HepG2 (cell line): Measurements from ENCODE around the gene DIS3L2. TPM values are rescaled to one million over a fixed set of nuclear protein-coding genes. Genes with fewer than 3 reads are reported as not detected.

Experiments used
- BCL6 ChIP-seq: IDR thresholded peaks from 2 replicates; pipeline ENCODE4 v1.6.1; 2016; ENCODE audit warnings: missing genetic modification reagents, missing compliant biosample characterization
- CHD4 ChIP-seq: fragments of 200-600 bp; sonication (generic); IDR thresholded peaks from 2 replicates; pipeline ENCODE4 v1.7.0; 2017; ENCODE audit warnings: mild to moderate bottlenecking, low read length, borderline replicate concordance
- ERF ChIP-seq: IDR thresholded peaks from 2 replicates; pipeline ENCODE4 v1.6.1; 2018; ENCODE audit warnings: missing biosample characterization, missing genetic modification reagents
- FOXA1 ChIP-seq, 2 experiments: fragments of 450-650 bp in 1 of 2; sonication (generic) in 1 of 2; formaldehyde crosslinking in 1 of 2; IDR thresholded peaks; 2 replicates each; pipeline versions ENCODE4 v1.4.0 to v1.6.1; 2016 to 2020; ENCODE audit warnings: missing genetic modification reagents in 1 of 2
- FOXP4 ChIP-seq: sonication (generic); formaldehyde crosslinking; IDR thresholded peaks from 2 replicates; pipeline ENCODE4 v1.4.0; 2020; ENCODE audit warnings: missing genetic modification reagents
- GLMP ChIP-seq: sonication (generic); formaldehyde crosslinking; IDR thresholded peaks from 2 replicates; pipeline ENCODE4 v1.9.0; 2021; ENCODE audit warnings: missing genetic modification reagents, mild to moderate bottlenecking, borderline replicate concordance
- NFE2L1 ChIP-seq: sonication (generic); formaldehyde crosslinking; IDR thresholded peaks from 2 replicates; pipeline ENCODE4 v1.4.0; 2020; ENCODE audit warnings: missing genetic modification reagents, mild to moderate bottlenecking, borderline replicate concordance
- NR2F6 ChIP-seq, 2 experiments: IDR thresholded peaks; 2 replicates each; pipeline ENCODE4 v1.6.1; 2016; ENCODE audit warnings: antibody characterized with exemption in 1 of 2, mild to moderate bottlenecking in 1 of 2
- RCOR2 ChIP-seq: IDR thresholded peaks from 2 replicates; pipeline ENCODE4 v1.6.1; 2016; ENCODE audit warnings: missing biosample characterization, missing genetic modification reagents
- RXRB ChIP-seq: IDR thresholded peaks from 2 replicates; pipeline ENCODE4 v1.6.1; 2016; ENCODE audit warnings: borderline replicate concordance, missing genetic modification reagents, missing compliant biosample characterization
- SKI ChIP-seq: fragments of 450-650 bp; IDR thresholded peaks from one replicate; pipeline ENCODE4 v1.6.1; 2018; ENCODE audit warnings: mild to moderate bottlenecking; ENCODE audit not compliant: partially characterized antibody
- SP5 ChIP-seq: IDR thresholded peaks from 2 replicates; pipeline ENCODE4 v1.6.1; 2016; ENCODE audit warnings: low read depth, borderline replicate concordance
- ZKSCAN8 ChIP-seq: IDR thresholded peaks from 2 replicates; pipeline ENCODE4 v1.6.1; 2016; ENCODE audit warnings: borderline replicate concordance, missing genetic modification reagents, missing compliant biosample characterization
- ZNF253 ChIP-seq: sonication (generic); formaldehyde crosslinking; IDR thresholded peaks from 2 replicates; pipeline ENCODE4 v1.8.0; 2022; ENCODE audit warnings: mild to moderate bottlenecking, missing genetic modification reagents, borderline replicate concordance
- polyA plus RNA-seq, 8 experiments: library from polyadenylated mRNA; depleted of rRNA in 3 of 8; stranded (reverse) in 7 of 8; unstranded in 1 of 8; fragments of >200 nt; fragmentation: Illumina TruSeq in 4 of 8; extraction: Trizol in 4 of 8; gene quantifications; 2 replicates each; pipeline versions ENCODE4 v1.2.1 to v1.2.3, GENCODE V29; 2011 to 2016; ENCODE audit warnings: low read depth in 4 of 8, missing spikeins in 1 of 8, mixed read lengths in 1 of 8; ENCODE audit not compliant: insufficient read depth in 1 of 8
- total RNA-seq, 5 experiments: library from RNA; depleted of rRNA; stranded (reverse); fragments of >200 nt; fragmentation: Illumina TruSeq; extraction: Trizol; gene quantifications; 2 replicates each; pipeline ENCODE4 v1.2.3, GENCODE V29; 2016; ENCODE audit warnings: low read depth in 1 of 5
- TF ChIP-seq, protein P1 (sequence below): sonication (generic); formaldehyde crosslinking; IDR thresholded peaks from 2 replicates; pipeline ENCODE4 v1.4.0; 2020; ENCODE audit warnings: missing genetic modification reagents
- TF ChIP-seq, protein P2 (sequence below): IDR thresholded peaks from 2 replicates; pipeline ENCODE4 v1.6.1; 2016; ENCODE audit warnings: low read depth
- TF ChIP-seq, protein P3 (sequence below): sonication (generic); formaldehyde crosslinking; conservative IDR thresholded peaks from 2 replicates; pipeline ENCODE4 v1.4.0; 2020; ENCODE audit warnings: missing genetic modification reagents
- TF ChIP-seq, protein P4 (sequence below): IDR thresholded peaks from 2 replicates; pipeline ENCODE4 v1.6.1; 2016; ENCODE audit warnings: mild to moderate bottlenecking

The DIS3L2 gene
- total and polyA plus RNA-seq, 2 of the 13 experiments (the other 11 are each of a cell fraction or from before 2014, with no cell fraction given): 7.0 to 23.9 TPM

DNA sequence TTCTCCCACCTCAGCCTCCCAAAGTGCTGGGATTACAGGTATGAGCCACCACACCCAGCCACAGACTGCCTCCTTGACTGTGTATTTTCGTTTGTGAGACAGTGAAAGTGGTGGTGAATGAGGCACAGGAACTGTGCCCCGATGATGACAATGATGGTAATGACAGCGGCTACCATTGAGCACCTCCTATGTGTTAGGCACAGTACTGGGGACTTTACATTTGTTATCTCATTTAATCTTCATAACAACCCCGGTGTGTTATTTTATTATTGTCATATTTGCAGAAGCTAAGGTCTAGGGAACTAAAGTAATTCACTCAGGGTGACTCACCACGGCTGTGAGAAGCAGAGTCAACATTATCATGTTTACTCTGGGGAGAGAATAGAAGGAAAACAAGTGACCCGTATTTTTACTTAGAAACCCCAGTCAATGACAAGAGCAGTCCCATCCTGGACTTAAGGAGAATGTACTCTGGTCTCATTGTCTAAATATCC lies 339.4 kb downstream of the DIS3L2 start (continued):
- TF ChIP-seq CHD4 (0 out of 2 replicates have a peak, but pooled peaks have one; percentile 31), NR2F6 (IDR thresholded peaks at IDR 0.05) (peak; percentile 42; the same call in 1 of the 2 replicates), NR2F6 (CRISPR knock-in tag; IDR thresholded peaks at IDR 0.05) (peak; percentile 55; the same call in 1 of the 2 replicates), GLMP (no peak), NFE2L1 (CRISPR knock-in tag) (no peak), SP5 (CRISPR knock-in tag) (no peak), FOXP4 (CRISPR knock-in tag) (peak; percentile 91), RCOR2 (CRISPR knock-in tag) (peak; percentile 90), FOXA1 (IDR thresholded peaks at IDR 0.05) (peak; percentile 95), FOXA1 (CRISPR knock-in tag; IDR thresholded peaks at IDR 0.05) (peak; percentile 94), BCL6 (CRISPR knock-in tag) (peak; percentile 67), RXRB (CRISPR knock-in tag) (peak; percentile 64), ZKSCAN8 (CRISPR knock-in tag) (peak; percentile 77; the same call in 1 of the 2 replicates), ERF (CRISPR knock-in tag) (peak; percentile 44; the same call in 1 of the 2 replicates), SKI (peak; percentile 70), ZNF253 (CRISPR knock-in tag) (no peak)
- TF ChIP-seq, protein P1, sequence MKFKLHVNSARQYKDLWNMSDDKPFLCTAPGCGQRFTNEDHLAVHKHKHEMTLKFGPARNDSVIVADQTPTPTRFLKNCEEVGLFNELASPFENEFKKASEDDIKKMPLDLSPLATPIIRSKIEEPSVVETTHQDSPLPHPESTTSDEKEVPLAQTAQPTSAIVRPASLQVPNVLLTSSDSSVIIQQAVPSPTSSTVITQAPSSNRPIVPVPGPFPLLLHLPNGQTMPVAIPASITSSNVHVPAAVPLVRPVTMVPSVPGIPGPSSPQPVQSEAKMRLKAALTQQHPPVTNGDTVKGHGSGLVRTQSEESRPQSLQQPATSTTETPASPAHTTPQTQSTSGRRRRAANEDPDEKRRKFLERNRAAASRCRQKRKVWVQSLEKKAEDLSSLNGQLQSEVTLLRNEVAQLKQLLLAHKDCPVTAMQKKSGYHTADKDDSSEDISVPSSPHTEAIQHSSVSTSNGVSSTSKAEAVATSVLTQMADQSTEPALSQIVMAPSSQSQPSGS: no peak
- TF ChIP-seq, protein P2, sequence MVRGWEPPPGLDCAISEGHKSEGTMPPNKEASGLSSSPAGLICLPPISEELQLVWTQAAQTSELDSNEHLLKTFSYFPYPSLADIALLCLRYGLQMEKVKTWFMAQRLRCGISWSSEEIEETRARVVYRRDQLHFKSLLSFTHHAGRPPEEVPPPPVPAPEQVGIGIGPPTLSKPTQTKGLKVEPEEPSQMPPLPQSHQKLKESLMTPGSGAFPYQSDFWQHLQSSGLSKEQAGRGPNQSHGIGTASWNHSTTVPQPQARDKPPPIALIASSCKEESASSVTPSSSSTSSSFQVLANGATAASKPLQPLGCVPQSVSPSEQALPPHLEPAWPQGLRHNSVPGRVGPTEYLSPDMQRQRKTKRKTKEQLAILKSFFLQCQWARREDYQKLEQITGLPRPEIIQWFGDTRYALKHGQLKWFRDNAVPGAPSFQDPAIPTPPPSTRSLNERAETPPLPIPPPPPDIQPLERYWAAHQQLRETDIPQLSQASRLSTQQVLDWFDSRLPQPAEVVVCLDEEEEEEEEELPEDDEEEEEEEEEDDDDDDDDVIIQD: peak; percentile 66
- TF ChIP-seq, protein P3, sequence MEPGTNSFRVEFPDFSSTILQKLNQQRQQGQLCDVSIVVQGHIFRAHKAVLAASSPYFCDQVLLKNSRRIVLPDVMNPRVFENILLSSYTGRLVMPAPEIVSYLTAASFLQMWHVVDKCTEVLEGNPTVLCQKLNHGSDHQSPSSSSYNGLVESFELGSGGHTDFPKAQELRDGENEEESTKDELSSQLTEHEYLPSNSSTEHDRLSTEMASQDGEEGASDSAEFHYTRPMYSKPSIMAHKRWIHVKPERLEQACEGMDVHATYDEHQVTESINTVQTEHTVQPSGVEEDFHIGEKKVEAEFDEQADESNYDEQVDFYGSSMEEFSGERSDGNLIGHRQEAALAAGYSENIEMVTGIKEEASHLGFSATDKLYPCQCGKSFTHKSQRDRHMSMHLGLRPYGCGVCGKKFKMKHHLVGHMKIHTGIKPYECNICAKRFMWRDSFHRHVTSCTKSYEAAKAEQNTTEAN (CRISPR knock-in tag): 0 out of 2 replicates have a peak, but pooled peaks have one; percentile 54
- TF ChIP-seq, protein P4, sequence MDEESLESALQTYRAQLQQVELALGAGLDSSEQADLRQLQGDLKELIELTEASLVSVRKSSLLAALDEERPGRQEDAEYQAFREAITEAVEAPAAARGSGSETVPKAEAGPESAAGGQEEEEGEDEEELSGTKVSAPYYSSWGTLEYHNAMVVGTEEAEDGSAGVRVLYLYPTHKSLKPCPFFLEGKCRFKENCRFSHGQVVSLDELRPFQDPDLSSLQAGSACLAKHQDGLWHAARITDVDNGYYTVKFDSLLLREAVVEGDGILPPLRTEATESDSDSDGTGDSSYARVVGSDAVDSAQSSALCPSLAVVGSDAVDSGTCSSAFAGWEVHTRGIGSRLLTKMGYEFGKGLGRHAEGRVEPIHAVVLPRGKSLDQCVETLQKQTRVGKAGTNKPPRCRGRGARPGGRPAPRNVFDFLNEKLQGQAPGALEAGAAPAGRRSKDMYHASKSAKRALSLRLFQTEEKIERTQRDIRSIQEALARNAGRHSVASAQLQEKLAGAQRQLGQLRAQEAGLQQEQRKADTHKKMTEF: peak; percentile 82
